ENCODE measurements around the gene PCGF3.
"Not testable (repeated sequence)": the region's sequence is repeated elsewhere in the genome, so short reads cannot be mapped to it uniquely, and the experiment has no call there.

DNA sequence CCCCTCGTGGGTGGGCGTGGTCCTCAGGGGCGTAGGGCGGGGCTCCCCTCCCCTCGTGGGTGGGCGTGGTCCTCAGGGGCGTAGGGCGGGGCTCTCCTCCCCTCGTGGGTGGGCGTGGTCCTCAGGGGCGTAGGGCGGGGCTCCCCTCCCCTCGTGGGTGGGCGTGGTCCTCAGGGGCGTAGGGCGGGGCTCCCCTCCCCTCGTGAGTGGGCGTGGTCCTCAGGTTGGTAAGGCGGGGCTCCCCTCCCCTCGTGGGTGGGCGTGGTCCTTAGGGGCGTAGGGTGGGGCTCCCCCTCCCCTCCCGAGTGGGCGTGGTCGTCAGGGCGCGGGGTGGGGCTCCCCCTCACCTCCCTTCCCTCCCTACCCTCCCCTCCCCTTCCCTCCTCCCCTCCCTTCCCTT, 26.3 kb downstream of the PCGF3 start:
- not testable (repeated sequence) for TF ChIP-seq YY1 (tag by site-specific recombination; IDR thresholded peaks at IDR 0.05); TCF7L2 (IDR thresholded peaks at IDR 0.05; ENCODE audit: borderline replicate concordance, low read depth, low read length)
